B cell (primary cell): Measurements from ENCODE around the gene NT5DC3.
"Not testable (repeated sequence)": the region's sequence is repeated elsewhere in the genome, so short reads cannot be mapped to it uniquely, and the experiment has no call there.

Experiments used
- EZH2 ChIP-seq: IDR thresholded peaks from 2 replicates; pipeline ENCODE4 v1.6.1; 2012; ENCODE audit warnings: borderline replicate concordance, low read depth, mild to moderate bottlenecking, moderate library complexity, low read length; ENCODE audit not compliant: insufficient read depth, poor library complexity, severe bottlenecking
- TF ChIP-seq, protein P1 (sequence below): fragments of 200-600 bp; IDR thresholded peaks from one replicate; pipeline ENCODE4 v1.8.0; 2022; ENCODE audit warnings: antibody characterized with exemption, mild to moderate bottlenecking

DNA sequence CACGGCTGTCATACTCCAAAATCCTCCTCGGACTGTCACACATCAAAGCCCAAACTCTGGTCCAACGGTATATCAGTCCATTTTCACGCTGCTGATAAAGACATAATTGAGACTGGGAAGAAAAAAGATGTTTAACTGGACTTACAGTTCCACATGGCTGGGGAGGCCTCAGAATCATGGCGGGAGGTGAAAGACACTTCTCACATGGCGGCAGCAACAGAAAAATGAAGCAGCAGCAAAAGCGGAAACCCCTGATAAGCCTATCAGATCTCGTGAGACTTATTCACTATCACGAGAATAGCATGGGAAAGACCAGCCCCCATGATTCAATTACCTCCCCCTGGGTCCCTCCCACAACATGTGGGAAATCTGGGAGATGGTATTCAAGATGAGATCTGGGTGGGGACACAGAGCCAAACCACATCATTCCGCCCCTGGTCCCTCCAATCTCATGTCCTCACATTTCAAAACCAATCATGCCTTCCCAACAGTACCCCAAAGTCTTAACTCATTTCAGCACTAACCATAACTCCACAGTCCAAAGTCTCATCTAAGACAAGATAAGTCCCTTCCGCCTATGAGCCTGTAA is 5.2 kb downstream of the NT5DC3 start:
- TF ChIP-seq, protein P1, sequence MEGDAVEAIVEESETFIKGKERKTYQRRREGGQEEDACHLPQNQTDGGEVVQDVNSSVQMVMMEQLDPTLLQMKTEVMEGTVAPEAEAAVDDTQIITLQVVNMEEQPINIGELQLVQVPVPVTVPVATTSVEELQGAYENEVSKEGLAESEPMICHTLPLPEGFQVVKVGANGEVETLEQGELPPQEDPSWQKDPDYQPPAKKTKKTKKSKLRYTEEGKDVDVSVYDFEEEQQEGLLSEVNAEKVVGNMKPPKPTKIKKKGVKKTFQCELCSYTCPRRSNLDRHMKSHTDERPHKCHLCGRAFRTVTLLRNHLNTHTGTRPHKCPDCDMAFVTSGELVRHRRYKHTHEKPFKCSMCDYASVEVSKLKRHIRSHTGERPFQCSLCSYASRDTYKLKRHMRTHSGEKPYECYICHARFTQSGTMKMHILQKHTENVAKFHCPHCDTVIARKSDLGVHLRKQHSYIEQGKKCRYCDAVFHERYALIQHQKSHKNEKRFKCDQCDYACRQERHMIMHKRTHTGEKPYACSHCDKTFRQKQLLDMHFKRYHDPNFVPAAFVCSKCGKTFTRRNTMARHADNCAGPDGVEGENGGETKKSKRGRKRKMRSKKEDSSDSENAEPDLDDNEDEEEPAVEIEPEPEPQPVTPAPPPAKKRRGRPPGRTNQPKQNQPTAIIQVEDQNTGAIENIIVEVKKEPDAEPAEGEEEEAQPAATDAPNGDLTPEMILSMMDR = not testable (repeated sequence)
- not testable (repeated sequence) for TF ChIP-seq EZH2
